ENCODE results near the gene DYNC1H1. TPM values are rescaled to one million over a fixed set of nuclear protein-coding genes. Genes with fewer than 3 reads are reported as not detected.
"Not testable (repeated sequence)": the region's sequence is repeated elsewhere in the genome, so short reads cannot be mapped to it uniquely, and the experiment has no call there.

The DYNC1H1 gene
- polyA plus RNA-seq, 1 donor from 2014 or later: 298 TPM

GRCh38 chr14:101982621-101983020 lies 18.2 kb downstream of the DYNC1H1 start:
- H3K27ac ChIP-seq (ENCODE audit: low read length): no peak overlapping the region
- no peaks in the 10 kb centered on the region for H3K9me2 ChIP-seq (ENCODE audit: insufficient read depth, low read length)
- TF ChIP-seq TAF1 (IDR thresholded peaks at IDR 0.05; ENCODE audit: low read depth) (no peak), EP300 (conservative IDR thresholded peaks at IDR 0.05; ENCODE audit: poor library complexity, severe bottlenecking) (no peak), SMC3 (conservative IDR thresholded peaks at IDR 0.05; ENCODE audit: poor library complexity) (no peak), POLR2AphosphoS5 (IDR thresholded peaks at IDR 0.05) (no peak), RAD21 (conservative IDR thresholded peaks at IDR 0.05) (no peak), REST (IDR thresholded peaks at IDR 0.05; ENCODE audit: borderline replicate concordance) (no peak), CTCF (IDR thresholded peaks at IDR 0.05; ENCODE audit: poor library complexity, severe bottlenecking) (no peak), MXI1 (conservative IDR thresholded peaks at IDR 0.05; ENCODE audit: poor library complexity, severe bottlenecking) (no peak), EZH2 (IDR thresholded peaks at IDR 0.05; ENCODE audit: borderline replicate concordance, insufficient read depth, low read length, poor library complexity, severe bottlenecking) (no peak)
- H4K20me1 ChIP-seq (ENCODE audit: insufficient read depth): peaks cover 18% of the 10 kb centered on the region
- H3K9ac ChIP-seq (ENCODE audit: low read length): no peak overlapping the region
- no peak overlapping the region for H2AFZ ChIP-seq (ENCODE audit: low read depth, low read length)
- no peaks in the 10 kb centered on the region for H3F3A ChIP-seq (ENCODE audit: insufficient read depth, low read length, poor library complexity, severe bottlenecking)
- H3K79me2 ChIP-seq (replicated peaks; ENCODE audit: insufficient read depth, low read length): peaks cover 14% of the 10 kb centered on the region
- H3K9me3 ChIP-seq (ENCODE audit: low read length): no peaks in the 10 kb centered on the region
- peaks cover 18% of the 10 kb centered on the region for H3K36me3 ChIP-seq (ENCODE audit: insufficient read depth, low read length)
- no peak overlapping the region for H3K4me3 ChIP-seq (ENCODE audit: low read length)
- H3K27me3 ChIP-seq (ENCODE audit: insufficient read depth, low read depth, low read length): no peaks in the 10 kb centered on the region
- no peak overlapping the region for H3K4me2 ChIP-seq (ENCODE audit: low read length)

GRCh38 chr14:101984831-101985230 lies 20.5 kb downstream of the DYNC1H1 start:
- peaks cover 17% of the 10 kb centered on the region for H3K36me3 ChIP-seq (ENCODE audit: insufficient read depth, low read length)
- not testable (repeated sequence) for H3K4me3 ChIP-seq (ENCODE audit: low read length); H2AFZ ChIP-seq (ENCODE audit: low read depth, low read length); H3K27me3 ChIP-seq (ENCODE audit: insufficient read depth, low read depth, low read length); H3K9ac ChIP-seq (ENCODE audit: low read length); H3K79me2 ChIP-seq (replicated peaks; ENCODE audit: insufficient read depth, low read length); H3K9me2 ChIP-seq (ENCODE audit: insufficient read depth, low read length); H3K4me2 ChIP-seq (ENCODE audit: low read length); H3K9me3 ChIP-seq (ENCODE audit: low read length); H3K27ac ChIP-seq (ENCODE audit: low read length); H3F3A ChIP-seq (ENCODE audit: insufficient read depth, low read length, poor library complexity, severe bottlenecking)
- peaks cover 13% of the 10 kb centered on the region for H4K20me1 ChIP-seq (ENCODE audit: insufficient read depth)

- no peak overlapping the region for H3K4me3 ChIP-seq (ENCODE audit: low read length)
- no peaks in the 10 kb centered on the region for H3K9me2 ChIP-seq (ENCODE audit: insufficient read depth, low read length)
- H2AFZ ChIP-seq (ENCODE audit: low read depth, low read length): no peak overlapping the region
- H3K79me2 ChIP-seq (replicated peaks; ENCODE audit: insufficient read depth, low read length): no peaks in the 10 kb centered on the region
- peaks cover 21% of the 10 kb centered on the region for H3K36me3 ChIP-seq (ENCODE audit: insufficient read depth, low read length)
- no peaks in the 10 kb centered on the region for H3K27me3 ChIP-seq (ENCODE audit: insufficient read depth, low read depth, low read length)
- H4K20me1 ChIP-seq (ENCODE audit: insufficient read depth): peaks cover 13% of the 10 kb centered on the region
- no peak overlapping the region for H3K9ac ChIP-seq (ENCODE audit: low read length)
- H3K27ac ChIP-seq (ENCODE audit: low read length): no peak overlapping the region
- no peak overlapping the region for H3K4me2 ChIP-seq (ENCODE audit: low read length)
- no peaks in the 10 kb centered on the region for H3K9me3 ChIP-seq (ENCODE audit: low read length)
- H3F3A ChIP-seq (ENCODE audit: insufficient read depth, low read length, poor library complexity, severe bottlenecking): no peaks in the 10 kb centered on the region
- TF ChIP-seq MXI1 (conservative IDR thresholded peaks at IDR 0.05; ENCODE audit: poor library complexity, severe bottlenecking): no peak
- no peak for TF ChIP-seq POLR2AphosphoS5 (IDR thresholded peaks at IDR 0.05)
- TF ChIP-seq RAD21 (conservative IDR thresholded peaks at IDR 0.05): no peak
- TF ChIP-seq TAF1 (IDR thresholded peaks at IDR 0.05; ENCODE audit: low read depth): no peak
- no peak for TF ChIP-seq EP300 (conservative IDR thresholded peaks at IDR 0.05; ENCODE audit: poor library complexity, severe bottlenecking)
Measured at GRCh38 chr14:101985957-101986356, 21.6 kb downstream of the DYNC1H1 start.
